Stimulated activated CD8-positive, alpha-beta memory T cell treated with anti-CD3 and anti-CD28 coated beads, Interleukin-12 subunit alpha, Interleukin-12 subunit beta, amount 100 ng/mL, for 24 hours (primary cell): ENCODE results near the gene ITPK1.

Source experiments
- DNase-seq: peaks from one replicate; pipeline ENCODE4 v3.0.0-alpha.2; 2020; ENCODE audit errors: extremely low read depth

Gene ITPK1

DNA sequence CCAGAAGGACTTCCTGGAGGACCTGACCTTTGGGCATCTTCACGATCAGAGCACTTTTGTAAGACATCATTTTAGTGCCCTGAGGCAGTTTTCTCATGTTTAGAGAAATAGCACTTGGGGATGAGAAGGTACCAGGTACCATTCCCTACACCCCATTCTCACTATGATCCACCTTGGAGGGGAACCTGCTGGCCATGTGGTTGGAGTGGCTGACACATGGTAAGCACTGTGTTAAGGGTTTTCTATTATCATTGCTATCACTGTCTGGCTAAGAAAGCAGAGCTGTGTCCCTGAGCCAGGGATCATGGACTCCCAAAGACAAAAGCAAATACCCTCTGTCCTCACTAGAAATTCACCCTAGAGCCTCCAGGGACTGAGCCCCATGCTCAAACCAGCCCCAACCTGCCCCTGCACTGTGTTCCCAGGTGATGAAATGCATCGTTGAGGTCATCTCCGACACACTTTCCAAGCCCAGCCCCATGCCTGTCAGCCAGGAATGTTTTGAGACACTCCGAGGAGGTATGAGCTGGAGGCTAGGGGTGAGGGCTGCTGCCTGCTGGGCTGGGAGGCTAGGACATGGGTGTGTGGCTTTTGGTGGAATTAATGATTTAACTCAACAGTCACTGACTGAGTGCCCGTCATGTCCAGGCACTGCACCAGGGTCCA is 189.4 kb downstream of the ITPK1 start:
- DNase-seq = no peak

DNA sequence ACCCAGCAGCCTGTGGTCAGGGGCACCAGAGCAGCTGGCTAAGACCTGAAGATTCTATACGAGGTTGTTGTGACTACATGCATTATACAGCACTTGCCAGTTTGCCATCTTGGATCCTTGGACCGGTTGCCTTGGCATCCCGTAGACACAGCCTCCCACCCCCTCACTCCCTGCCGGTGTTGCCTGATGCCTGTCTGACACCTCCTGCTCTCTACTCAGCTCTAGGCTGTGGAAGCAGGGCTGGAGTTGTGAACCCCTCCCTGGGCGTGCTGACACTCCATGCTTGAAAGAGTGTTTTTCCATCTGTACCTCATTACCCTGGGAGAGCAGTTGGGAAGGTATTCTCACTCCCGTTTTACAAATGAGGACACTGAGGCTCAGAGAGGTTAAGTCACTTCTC is 190.3 kb downstream of the ITPK1 start:
- DNase-seq = no peak

DNA sequence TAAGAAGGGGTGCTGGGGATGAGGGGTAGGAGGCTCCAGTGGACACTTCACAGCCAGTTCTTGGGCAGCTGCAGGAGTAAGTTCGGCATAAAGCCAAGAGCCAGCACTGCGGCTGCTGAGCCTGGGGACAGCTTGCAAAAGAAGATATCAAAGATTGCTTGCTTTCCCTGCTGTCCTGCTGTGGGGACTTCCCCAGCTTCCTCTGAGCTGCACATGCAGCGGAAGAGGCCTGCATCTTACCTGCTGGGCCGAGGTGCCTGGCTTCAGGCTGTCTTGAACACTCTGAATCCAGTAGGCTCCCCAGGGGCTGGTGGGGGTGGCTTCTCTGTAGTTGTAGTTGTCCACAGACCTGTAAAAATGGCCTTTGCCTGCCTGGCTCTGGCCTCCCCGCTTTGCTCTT is 191.5 kb downstream of the ITPK1 start:
- DNase-seq = no peak

DNA sequence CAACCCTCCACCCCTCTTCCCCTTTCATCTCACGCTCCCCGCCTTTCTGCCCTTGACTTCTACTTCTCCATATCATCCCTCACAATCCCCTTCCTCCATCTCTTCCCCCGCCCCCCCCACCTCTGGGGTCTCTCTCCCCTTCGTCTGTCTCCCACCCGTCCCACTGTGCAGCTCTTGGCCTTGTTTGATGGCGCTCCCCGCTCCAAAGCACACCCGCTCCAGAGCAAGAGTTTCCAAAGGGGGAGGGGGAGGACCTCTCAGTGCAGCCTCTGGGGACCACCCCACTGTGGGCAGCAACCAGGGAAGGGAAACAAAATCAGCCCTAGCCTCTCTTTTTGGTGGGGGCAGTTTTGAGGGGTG is 192.0 kb downstream of the ITPK1 start:
- DNase-seq = no peak

DNA sequence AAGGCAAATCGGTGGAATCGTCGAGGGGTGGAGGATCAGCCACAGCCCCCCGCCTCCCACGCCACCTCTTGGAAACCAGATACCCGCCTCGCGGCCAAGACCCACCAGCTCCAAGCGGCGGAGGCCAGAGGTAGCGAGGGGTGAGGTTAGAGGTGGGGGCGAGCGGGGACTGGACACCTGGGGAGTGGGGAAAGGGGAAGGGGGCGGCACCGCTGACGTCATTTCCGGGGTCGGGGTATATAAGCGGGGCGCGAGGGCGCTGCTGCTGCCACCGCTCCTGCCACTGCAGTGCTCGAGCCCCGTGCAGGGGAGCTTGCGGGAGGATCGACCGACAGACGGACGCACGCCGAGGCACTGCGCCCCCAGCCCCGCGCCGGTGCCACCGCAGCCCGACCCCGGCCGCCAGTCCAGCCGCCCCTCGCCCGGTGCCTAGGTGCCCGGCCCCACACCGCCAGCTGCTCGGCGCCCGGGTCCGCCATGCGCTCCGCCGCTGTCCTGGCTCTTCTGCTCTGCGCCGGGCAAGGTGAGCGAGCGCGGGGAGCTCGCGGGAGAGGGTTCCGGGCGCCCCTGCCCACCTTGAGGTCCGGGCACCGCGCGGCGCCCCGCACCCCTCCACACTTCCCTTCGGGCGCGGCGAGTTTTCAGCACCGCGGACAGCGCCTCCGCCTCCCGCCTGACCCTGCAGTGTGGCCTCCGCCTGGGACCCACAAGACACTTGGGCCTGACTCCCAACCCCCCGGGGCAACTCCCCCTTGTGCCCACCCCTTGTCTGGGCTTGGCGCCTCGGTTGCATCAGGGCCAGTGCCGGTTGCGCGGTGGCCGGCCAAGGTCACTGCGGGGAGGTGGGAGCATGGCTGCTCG is 192.6 kb downstream of the ITPK1 start, which contains the start of gene CHGA:
TSS of gene CHGA (plus strand) at position 268 of the 861 bp plus-strand sequence. CDS start at position 478, 210 bp downstream.
- no peak for DNase-seq

DNA sequence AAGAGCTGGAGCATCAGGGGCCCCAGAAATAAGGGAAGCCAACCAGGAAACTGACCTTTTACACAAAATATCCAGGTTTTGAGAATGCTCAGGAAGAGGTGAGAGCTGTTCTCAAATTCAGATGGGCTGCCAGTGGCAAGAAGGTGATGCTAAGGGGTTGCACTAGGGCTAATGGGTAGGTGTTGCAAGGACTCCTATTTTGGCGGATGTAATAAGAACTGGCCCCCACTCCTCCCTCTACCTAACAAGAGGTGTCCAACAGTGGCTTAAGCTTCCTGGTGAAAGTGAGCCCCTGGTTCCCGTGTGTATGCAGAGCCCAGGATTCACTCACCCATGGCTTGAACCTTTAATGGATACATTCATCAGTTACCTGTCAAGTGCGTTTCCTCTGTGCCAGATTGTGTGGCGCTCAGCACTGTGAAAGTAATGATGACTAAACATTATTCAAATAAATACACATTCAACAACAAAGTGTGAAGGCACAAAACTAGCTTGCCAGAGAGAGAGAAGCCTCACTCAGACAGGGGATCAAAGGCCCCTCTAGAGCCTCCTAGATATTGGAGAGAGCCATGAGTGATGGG is 193.5 kb downstream of the ITPK1 start:
- no peak for DNase-seq

DNA sequence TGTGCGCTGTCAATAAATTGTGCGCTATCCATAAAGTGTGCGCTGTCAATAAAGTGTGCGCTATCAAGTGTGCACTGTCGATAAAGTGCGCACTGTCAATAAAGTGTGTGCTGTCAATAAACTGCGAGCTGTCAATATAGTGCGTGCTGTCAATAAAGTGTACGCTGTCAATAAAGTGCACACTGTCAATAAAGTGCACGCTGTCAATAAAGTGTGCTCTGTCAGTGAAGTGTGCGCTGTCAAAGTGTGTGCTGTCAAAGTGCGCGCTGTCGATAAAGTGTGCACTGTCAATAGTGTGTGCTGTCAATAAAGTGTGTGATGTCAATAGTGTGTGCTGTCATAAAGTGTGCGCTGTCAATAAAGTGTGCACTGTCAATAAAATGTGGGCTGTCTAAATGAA is 195.7 kb downstream of the ITPK1 start:
- DNase-seq = no peak

DNA sequence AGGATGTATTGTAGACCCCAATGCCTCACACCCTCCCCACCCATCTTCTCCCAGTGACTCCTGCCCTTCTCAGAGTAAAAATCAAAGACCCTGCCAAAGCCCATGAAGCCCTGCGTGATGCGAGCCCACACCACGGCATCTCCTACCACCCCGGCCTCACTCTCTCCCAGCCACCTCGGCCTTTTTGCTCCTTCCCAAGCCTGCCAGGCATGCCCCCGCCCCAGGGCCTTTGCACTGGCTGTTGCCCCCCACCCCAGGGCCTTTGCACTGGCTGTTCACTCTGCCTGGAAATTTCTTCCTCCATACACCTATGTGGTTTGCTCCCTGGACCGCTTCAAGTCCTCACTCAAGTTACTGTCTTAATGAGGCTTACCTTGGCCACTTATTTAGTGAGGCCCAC is 197.8 kb downstream of the ITPK1 start:
- no peak for DNase-seq

DNA sequence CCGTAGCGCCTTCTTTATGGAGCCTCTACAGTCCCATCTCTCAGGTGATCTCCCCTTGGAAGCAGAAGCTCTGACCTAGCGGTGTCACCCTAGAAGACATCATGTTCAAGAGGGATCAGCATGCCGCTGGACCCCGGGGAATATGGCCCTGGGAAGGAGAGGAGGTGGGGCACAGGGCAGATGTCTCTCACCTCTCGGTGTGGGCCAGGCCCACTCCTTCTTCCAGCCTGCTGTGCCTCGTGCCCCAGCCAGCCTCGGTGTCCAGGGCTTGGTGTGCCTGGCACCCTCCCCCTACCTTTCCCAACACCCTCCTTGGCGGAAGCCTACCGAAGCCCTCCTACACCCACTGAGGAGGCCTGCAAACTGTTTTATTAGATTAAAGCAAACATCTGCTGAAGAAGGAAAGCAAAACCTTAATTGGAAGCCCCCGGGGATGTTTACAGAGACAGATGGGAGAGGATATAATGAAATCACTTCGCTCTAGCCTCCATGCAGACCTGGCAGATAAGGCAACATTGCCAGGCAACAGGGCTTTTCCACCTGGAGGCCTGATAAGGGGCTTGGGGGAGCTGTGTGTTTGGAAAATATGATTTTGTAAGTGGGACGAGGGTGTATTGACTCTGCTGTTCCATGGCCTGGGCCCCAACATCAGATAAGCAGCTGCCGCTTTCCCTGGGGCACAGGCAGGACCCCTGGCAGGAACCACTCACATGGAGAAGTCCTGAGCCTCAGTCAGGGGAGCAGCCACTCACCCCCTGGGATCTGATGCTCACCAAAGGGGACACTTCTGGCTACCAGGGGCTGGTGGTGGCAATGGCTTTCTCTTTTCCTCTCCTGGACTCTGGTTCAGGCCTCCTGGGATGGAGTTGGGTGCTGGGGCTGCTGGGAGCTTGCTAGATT is 198.4 kb downstream of the ITPK1 start:
- no peak for DNase-seq

DNA sequence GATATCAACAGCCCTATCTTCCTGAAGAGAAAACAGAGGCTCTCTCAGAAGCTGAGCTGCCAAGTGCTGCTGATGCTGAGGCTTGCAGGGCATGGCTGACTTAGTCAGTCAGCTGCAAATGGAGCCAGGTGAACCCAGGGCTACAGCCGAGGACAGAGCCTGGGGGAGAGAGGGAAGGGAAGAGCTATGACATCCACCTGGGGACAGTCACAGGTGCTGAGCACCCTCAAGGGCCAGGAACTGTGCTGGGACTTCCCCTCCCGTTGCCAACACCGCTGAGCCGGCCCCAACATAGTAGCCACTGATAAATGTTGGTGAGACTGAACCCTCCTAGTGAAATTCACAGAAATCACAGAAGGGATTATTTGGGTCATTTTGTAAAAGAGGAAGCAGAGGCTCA is 199.5 kb downstream of the ITPK1 start:
- no peak for DNase-seq

DNA sequence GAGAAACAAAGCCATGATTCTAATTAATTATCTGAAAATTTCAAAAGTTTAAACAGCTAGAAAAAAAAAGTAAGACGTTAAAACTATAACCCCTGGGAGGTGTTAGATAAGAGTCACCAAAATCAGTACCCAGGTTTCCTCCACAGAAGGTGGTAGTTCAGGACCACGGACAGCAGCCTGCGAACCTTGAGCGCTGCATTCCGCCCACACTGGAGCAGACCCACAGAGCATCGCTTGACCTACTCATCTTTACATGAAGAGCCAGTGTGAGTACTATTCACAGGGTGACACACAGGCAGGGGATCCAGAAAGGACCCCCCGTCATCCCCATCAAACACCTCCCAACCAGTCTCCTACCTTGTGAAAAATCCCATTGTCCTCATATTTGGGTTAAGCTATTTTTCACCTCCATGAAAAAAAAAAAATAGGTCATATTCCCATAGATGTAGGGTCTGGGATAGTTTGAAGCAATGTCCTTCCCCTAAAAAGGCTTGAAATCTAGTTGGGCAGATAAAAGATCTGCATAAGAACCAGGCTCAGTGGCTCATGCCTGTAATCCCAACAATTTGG is 201.6 kb downstream of the ITPK1 start:
- no peak for DNase-seq

DNA sequence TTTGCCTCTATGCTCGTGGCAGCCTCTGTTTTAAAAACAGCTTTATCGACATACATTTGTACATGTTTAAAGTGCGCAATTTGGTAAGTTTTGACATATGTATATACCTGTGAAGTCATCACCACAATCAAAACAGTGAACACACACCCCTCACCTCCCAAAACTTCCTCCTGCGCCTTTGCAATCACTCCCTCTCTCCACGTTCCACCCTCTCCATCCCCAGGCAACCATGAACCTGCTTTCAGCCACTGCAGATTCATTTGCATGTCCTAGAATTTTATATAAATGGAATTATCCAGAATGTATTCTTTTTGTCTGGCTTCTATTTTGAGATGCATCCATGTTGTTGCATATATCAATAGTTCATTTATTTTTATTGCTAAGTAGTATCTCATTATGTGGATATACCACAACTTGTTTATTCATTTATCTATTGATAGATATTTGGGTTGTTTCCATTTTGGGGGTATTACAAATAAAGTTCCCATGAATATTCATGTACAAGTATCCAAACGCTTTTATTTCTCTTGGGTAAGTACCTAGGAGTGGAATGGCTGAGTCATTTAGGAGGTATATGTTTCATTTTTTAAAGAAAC is 208.3 kb downstream of the ITPK1 start:
- no peak for DNase-seq

DNA sequence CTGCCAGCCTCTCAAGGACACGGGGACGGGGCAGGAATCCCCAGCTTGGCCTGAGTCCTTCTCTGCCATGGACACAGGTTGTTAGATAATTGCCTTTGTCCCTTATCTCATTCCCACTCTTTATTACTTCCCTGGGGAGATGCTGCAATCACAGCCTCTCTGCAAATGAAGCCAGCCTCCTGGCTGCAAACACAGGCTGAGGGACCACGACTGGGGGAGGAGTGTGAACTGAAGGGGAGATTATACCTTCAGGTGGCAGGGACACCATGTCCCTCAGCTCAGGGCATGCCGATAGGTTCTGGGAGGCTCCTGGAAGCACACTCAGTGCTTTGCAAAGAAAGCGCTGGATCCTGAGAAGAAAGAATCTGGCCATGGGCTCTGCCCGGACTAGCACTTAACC is 208.9 kb downstream of the ITPK1 start:
- no peak for DNase-seq

DNA sequence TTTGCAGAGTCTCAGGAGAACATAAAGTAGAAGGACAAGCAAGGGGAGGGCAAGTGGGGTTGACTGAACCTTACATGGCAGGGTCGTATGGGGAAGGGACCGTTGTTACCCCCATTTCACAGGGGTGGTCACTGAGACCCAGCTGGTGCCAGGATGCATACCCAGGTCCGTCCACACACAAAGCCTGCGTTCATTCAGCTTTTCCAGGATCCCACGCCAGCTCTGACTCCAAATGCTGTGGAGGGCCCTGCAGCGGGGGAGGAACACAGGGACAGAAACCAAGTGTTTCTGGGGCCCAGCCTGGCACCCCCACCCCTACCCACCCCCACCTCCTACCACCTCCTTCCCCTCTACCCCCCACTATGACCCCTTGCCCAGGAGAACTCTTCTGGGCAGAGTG is 209.3 kb downstream of the ITPK1 start:
- DNase-seq = no peak

DNA sequence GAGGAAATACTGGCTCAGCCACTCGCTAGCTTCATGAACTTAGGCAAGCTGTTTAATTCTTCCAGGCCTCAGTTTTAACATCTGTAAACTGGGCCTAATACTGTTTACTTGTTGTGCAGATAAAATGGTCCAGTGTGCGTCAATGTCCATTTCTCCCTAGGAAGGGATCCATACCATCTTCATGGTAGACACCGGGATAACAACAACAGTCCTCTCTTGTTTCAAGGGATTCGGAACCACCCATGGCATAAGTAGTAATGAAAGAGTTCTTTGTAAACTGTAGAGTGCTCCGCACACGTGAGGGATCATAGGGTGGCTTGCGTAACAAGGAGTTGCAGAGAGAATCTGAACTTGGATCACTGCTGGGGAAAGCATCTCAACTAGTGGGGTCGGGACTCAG is 210.1 kb downstream of the ITPK1 start:
- DNase-seq = no peak

DNA sequence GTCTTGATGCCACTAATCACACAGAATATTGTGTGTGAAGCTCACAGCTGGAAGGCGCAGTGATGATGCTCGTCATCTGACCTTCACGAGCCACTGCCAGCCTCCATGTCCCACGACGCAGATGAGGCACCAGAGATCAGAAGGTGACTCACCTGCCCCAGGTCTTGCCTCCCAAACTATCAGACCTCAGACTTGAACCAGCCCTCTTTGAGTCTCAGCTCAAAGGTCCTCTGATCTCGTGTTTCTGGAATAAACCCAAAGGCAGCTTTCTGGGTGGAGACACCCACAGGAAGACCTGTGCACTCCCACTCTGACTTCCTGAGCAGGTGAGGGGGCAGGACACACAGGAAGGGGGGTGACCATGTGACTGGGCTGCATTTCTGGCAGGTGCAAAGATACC is 212.4 kb downstream of the ITPK1 start:
- DNase-seq = no peak

DNA sequence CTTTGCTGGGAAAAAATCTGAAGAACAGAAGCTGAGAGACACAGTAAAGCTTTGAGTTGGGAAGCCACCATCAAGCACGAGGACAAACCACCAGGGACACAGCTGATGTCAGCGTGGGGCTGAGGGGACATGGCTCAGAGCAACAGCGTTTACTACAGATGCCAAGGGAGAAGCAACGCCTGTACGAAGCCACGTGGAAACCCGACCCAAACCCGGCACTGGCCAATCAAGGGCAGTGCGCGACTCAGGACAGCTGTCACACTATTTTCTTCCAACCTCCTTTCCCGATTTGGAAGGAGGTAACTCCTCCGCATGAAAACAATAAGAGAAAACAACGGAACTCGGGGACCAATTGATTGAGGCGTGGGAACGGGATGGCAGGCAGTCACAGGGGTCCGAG is 213.0 kb downstream of the ITPK1 start:
- no peak for DNase-seq

DNA sequence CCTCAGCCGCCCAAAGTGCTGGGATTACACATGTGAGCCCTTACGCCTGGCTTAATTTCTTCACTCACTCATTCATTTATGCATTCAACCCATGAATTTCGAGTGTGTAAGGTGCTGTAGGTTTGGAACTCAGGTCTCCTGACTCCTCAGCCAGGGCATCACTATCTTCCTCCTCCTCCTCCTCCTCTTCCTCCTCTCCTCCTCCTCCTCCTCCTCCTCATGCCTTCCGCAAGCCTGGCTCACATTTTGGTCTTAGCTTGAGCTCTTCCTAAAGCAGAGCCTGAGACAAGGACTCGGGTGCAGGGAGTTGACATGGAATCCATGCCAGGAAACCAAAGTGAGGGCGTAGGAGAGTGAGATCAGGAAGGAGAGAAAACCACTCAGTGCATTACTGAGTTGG is 213.5 kb downstream of the ITPK1 start:
- DNase-seq = no peak

DNA sequence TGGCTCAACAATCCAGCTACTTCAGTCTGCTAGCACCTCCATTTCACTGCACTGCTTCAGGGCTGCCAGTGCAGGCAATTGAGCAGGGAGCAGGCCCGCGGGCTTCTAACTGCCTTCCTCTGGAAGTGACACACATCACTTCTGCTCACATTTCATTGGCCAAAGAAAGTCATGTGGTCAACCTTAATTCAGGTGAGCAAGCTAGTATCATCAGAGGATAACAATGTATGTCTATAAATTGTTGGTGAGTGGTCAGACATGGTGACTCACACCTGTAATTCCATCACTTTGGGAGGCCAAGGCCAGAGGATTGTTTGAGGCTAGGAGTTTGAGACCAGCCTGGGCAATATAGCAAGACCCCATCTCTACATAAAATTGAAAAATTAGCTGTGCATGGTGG is 215.1 kb downstream of the ITPK1 start:
- no peak for DNase-seq

DNA sequence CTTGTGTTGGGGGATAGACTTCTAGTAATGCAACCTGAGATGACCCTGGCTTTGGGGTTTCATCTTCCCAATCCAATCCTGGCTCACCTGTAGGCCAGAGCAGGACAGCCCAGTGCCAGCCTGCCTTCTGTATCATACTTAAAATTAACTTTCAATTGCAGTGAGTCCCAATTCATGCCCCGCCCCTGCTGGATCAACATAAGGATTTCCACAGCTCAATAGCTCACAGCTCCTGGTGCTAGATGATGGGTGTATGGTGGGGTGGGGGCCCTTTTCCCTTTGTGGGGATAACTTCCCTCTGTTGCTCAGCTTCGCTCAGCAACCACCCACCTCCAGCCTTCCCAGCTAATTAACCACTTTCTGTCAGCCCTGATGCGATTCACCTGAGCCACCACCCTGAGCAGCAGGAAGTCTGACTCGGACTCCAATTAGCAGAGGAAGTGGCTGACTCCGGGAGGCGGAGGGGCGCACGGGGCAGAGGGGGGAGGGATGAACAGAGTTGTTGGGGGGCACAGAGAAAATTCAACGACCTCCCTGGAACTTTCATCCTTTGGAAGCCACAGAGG is 217.1 kb downstream of the ITPK1 start:
- no peak for DNase-seq
